Islet of Langerhans (tissue), 1 donor: ENCODE measurements around the gene ZBTB20.

Experiments
- FAIRE-seq: peaks from one replicate; lab custom pipeline; 2011; peaks lifted over from hg19 to GRCh38; lab: Jason Lieb, UNC

The ZBTB20 gene

DNA sequence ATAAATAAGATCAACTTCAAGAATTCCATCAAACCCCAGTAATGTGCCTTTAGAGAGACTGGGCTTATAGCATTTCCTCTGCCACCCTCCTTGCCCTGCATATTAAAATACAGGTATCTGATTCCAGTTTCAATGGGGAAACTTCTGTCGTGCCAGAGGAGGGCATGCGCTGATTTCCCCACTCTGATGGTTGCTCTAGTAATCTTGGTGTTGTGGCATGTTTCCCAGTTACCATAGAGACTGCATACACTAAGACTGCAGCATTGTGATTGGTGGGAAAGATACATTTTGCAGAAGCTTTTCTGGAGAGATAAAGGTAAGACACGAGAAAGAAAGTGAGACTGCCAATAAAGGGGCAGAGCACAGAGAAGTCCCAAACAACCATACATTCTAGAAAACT lies 627.7 kb downstream of the ZBTB20 start:
- no peak for FAIRE-seq

GRCh38 chr3:114518206-114518808 lies 628.8 kb downstream of the ZBTB20 start:
- FAIRE-seq = no peak

DNA sequence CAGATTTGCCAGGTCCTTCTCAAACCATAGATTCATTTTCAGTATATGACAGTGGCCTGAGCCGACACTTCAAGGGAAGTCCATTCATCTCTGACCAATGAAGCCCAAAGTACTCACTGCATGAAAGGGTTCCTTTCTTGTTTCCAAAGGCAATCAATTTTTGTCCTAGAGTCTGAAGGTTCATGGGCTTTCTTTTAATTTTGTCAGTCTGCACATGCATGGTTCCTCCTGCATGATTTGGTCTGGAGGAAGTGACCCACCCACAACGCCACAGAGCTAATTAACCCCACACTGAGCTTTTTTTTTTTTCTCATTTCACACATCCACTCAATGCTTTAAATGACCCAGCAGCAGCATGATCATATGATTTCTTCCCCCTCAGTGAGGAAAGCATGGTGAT lies 636.9 kb downstream of the ZBTB20 start:
- no peak for FAIRE-seq

GRCh38 chr3:114509756-114510155 lies 637.3 kb downstream of the ZBTB20 start:
- no peak for FAIRE-seq

- no peak for FAIRE-seq
These were observed 638.1 kb downstream of the ZBTB20 start for GRCh38 chr3:114508976-114509375.

GRCh38 chr3:114508208-114508607 lies 638.9 kb downstream of the ZBTB20 start:
- FAIRE-seq = no peak

GRCh38 chr3:114506591-114507300 lies 640.3 kb downstream of the ZBTB20 start:
- FAIRE-seq = no peak

DNA sequence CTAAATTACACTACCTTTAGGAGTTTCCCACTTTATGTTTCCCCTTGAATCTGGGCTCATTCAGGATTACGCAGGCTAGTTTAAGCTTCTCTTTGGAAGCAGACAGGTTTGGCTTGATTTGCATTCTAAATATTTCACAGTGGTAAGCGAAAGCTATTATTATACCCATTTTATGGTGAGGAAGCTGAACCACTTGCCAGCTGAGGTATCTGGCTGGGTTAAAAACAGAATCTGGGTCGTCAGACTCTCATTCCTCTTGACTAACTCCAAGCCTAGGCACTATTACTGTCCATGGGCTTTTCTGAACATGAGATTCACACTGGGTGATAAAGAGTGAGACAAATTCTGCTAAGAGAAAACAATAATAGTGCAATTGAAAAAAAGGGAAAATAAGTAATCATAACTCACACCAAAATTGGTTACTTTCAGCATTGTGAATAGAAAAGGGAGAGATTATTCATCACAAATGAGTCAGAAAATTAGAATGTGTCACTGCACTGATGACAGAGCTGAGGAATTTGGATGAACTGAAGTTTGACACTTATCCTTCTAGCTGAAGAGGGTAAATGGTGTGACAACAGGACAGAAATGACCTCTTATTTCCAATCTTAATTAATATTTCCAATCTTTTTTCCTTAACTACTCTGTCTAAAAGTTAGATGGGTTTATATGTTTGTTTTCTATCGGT lies 642.0 kb downstream of the ZBTB20 start:
- FAIRE-seq = no peak

DNA sequence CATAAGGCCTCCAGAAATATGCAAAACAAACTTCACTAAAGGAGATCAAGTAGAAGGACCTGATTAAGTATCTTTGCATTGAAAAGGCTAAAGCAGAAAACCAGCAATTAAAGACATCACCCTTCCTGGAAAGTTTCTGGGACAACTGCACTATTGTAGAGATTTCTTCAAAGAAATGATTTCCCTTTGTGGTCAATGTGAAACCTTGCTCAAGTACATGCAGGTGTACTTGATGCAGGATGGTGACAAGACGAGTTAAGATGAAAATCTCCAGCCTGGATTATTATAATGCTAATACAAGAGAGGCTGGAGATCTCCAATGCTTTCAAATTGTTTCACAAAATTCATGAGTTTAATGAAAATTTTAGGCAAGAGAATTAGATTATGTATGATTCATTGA lies 644.9 kb downstream of the ZBTB20 start:
- FAIRE-seq = no peak

- FAIRE-seq = no peak
These were observed 647.1 kb downstream of the ZBTB20 start for GRCh38 chr3:114499976-114500375.

DNA sequence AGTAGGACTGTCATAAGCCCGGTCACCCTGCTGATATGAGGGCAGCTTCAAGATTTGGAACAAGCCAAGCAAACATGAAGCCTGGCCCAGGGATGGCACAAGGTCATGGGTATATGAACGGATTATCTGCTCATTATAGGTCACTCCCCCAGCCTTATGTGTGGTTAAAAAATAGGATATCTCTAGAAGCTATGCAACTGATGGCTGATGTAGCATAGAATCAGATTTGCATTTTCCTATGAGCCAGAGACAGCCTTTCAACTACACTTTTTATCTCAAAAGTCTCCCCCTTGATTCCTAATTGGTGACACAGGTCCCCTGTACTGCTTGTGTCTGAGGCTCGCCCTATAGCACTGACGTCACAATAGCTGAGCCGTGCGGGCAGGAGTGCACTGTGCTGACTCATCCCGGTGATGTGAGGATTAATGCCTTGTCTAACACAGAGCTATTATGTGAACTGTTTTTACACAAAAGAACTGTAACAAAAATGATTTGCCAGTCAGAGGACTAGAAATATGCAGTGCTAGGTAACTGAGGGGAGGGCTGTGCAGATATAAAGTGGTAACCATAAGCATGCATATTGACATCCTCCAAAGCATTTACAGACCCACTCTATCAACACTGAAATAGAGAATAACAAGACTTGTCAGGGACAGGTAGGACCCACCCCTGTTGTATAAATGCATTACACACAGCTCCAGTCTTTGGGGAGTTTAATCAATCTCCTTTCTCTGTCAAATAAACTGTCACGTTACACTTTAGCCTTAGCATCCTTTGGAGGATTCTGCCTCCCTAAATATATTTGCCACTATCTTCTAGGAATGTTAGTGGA lies 648.3 kb downstream of the ZBTB20 start:
- FAIRE-seq = no peak

- FAIRE-seq = no peak
These were observed 650.2 kb downstream of the ZBTB20 start for GRCh38 chr3:114496874-114497273.

GRCh38 chr3:114496466-114496865 lies 650.6 kb downstream of the ZBTB20 start:
- FAIRE-seq = no peak

DNA sequence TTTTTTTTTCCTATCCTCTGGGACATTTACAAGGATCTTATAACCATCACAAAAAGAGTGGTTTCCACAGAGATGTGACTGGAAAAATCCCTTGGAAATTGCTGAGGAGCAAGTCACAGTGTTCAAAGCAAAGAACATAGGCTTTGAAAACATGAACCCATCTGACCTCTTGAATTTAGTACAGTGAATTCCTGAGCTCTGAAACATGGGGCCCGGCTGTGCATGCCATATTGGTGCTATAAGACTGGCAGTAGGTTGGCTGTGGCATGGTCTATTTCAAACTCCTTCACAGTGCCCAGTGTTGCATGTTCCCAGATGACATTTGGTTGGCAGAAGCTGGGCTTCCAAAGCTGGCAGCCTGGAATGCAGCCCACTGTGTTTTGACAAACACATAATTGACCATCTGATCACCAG lies 651.1 kb downstream of the ZBTB20 start:
- no peak for FAIRE-seq

DNA sequence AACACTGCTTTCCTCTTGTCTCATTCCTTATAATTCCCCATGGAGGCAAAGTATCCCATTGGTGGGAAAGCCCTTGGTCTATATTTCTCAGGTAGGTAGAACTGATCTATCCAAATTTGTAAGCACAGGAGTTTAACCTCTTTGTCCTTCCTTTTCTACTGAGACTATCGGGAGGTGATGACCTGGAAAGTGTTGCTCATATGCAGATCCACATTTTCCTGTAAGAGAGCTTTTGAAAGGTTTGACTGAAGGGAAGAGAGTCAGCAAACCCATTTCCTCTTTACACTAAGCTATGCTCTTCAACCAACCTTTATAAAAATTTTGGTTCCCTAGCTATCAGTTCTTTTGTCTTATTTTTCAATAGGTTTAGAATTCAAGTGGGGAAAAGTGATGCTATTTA lies 652.6 kb downstream of the ZBTB20 start:
- no peak for FAIRE-seq

- no peak for FAIRE-seq
These were observed 656.3 kb downstream of the ZBTB20 start for GRCh38 chr3:114490829-114491228.

- no peak for FAIRE-seq
These were observed 659.6 kb downstream of the ZBTB20 start for GRCh38 chr3:114487502-114487901.

GRCh38 chr3:114484919-114485318 lies 662.2 kb downstream of the ZBTB20 start:
- no peak for FAIRE-seq

- FAIRE-seq = no peak
These were observed 666.0 kb downstream of the ZBTB20 start for GRCh38 chr3:114481113-114481512.

- no peak for FAIRE-seq
These were observed 666.6 kb downstream of the ZBTB20 start for GRCh38 chr3:114480442-114480841.

- FAIRE-seq = peak; percentile 21
These were observed 668.3 kb downstream of the ZBTB20 start for GRCh38 chr3:114478801-114479200.

- no peak for FAIRE-seq
These were observed 670.6 kb downstream of the ZBTB20 start for GRCh38 chr3:114476511-114476910.

GRCh38 chr3:114471478-114471877 lies 675.6 kb downstream of the ZBTB20 start:
- FAIRE-seq = no peak
